HepG2 (cell line): ENCODE data around the gene TAF1D.

Experiments
- HIVEP1 ChIP-seq: sonication (generic); formaldehyde crosslinking; IDR thresholded peaks from 2 replicates; pipeline ENCODE4 v1.4.0; 2020; ENCODE audit warnings: mild to moderate bottlenecking, missing genetic modification reagents
- POLR2A ChIP-seq, 2 experiments: IDR thresholded peaks; 2 replicates each; pipeline ENCODE4 v1.6.1; 2011; ENCODE audit warnings: low read depth in 2 of 2, low read length in 2 of 2, mild to moderate bottlenecking in 1 of 2, moderate library complexity in 1 of 2; ENCODE audit not compliant: insufficient read depth in 1 of 2
- RXRB ChIP-seq: IDR thresholded peaks from 2 replicates; pipeline ENCODE4 v1.6.1; 2016; ENCODE audit warnings: borderline replicate concordance, missing genetic modification reagents, missing compliant biosample characterization

DNA sequence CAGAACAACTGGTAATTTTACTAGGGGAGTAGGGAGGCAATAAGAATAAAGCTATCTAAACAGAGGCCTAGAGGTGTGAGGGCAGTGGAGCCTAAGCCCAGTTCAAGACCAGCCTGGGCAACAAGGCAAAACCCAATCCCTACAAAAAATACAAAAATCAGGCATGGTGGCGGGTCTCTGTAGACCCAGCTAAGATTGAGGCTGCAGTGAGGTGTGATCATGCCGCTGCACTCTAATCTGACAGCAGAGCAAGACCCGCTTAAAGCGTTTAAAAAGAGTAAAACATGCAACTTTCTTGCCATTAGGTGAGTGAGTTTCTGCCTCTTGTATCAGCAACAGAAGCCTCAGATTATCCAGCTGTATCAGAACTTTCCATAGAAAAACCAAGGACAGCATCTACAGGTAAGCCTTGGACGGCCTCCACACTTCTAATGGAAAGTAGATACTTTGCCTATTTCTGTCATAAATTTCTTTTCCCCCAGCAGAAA lies 12.1 kb downstream of the TAF1D start:
- TF ChIP-seq HIVEP1 (CRISPR knock-in tag) (no peak), RXRB (CRISPR knock-in tag) (no peak), POLR2A (IDR thresholded peaks at IDR 0.05; ENCODE audit: insufficient read depth in 1 of 2, low read depth in 2 of 2, low read length in 2 of 2) (peak; percentile 62 to 78)
